Thyroid gland (tissue), 4 donors: ENCODE measurements around the gene PPM1N. TPM values are rescaled to one million over a fixed set of nuclear protein-coding genes. Genes with fewer than 3 reads are reported as not detected.

ENCODE experiments used
- DNase-seq, 2 donors: peaks; one replicate each; pipeline ENCODE4 v3.0.0-alpha.2; 2019
- H3K27ac ChIP-seq, 3 donors: fragments of 200-600 bp; sonication (generic); 1 replicate in 2 of 3; 2 replicates in 1 of 3; pipeline ENCODE4 v1.5.1; 2016 to 2019; ENCODE audit warnings: mild to moderate bottlenecking in 1 of 3, moderate library complexity in 1 of 3
- H3K27me3 ChIP-seq: fragments of 200-600 bp; sonication (generic); one replicate; pipeline ENCODE4 v1.5.1; 2019
- H3K36me3 ChIP-seq, 2 donors: fragments of 200-600 bp; sonication (generic); one replicate each; pipeline ENCODE4 v1.5.1; 2016 to 2019
- H3K4me1 ChIP-seq, 2 donors: fragments of 200-600 bp; sonication (generic); one replicate each; pipeline ENCODE4 v1.5.1; 2017 to 2019
- H3K4me3 ChIP-seq, 3 donors: fragments of 200-600 bp; sonication (generic); replicated peaks in 1 of 3; 1 replicate in 2 of 3; 2 replicates in 1 of 3; pipeline ENCODE4 v1.5.1; 2016; ENCODE audit warnings: mild to moderate bottlenecking in 1 of 3
- H3K9me3 ChIP-seq: fragments of 200-600 bp; sonication (generic); one replicate; pipeline ENCODE4 v1.5.1; 2017
- CTCF ChIP-seq, 6 experiments: fragments of 200-600 bp in 3 of 6; fragments of 450-650 bp in 3 of 6; sonication (generic) in 3 of 6; IDR thresholded peaks; one replicate each; pipeline ENCODE4 v1.5.1; 2016 to 2019; ENCODE audit warnings: antibody characterized with exemption in 6 of 6, mild to moderate bottlenecking in 2 of 6, inconsistent platforms in 1 of 6, moderate library complexity in 1 of 6
- POLR2A ChIP-seq, 2 donors: fragments of 450-650 bp; IDR thresholded peaks; one replicate each; pipeline ENCODE4 v1.6.1; 2017; ENCODE audit warnings: antibody characterized with exemption in 2 of 2, mild to moderate bottlenecking in 2 of 2, moderate library complexity in 1 of 2
- WGBS, 2 donors: methylation state at CpG; one replicate each; pipeline ENCODE4 v1.1.5; 2017; 5-methylcytosine and 5-hydroxymethylcytosine counted together
- intact Hi-C: fragments of 100-400 bp; cut with DNase I; formaldehyde crosslinking; loops from one replicate; pipeline ENCODE4 v1.15.1; 2023
- total RNA-seq, 4 donors: library from RNA; depleted of rRNA; stranded (reverse); fragments of >200 nt; gene quantifications; one replicate each; pipeline ENCODE4 v1.2.3, GENCODE V29; 2016

The PPM1N gene
- total RNA-seq, 4 donors from 2014 or later, result 0.73 to 1.1 TPM; not detected in 2

DNA sequence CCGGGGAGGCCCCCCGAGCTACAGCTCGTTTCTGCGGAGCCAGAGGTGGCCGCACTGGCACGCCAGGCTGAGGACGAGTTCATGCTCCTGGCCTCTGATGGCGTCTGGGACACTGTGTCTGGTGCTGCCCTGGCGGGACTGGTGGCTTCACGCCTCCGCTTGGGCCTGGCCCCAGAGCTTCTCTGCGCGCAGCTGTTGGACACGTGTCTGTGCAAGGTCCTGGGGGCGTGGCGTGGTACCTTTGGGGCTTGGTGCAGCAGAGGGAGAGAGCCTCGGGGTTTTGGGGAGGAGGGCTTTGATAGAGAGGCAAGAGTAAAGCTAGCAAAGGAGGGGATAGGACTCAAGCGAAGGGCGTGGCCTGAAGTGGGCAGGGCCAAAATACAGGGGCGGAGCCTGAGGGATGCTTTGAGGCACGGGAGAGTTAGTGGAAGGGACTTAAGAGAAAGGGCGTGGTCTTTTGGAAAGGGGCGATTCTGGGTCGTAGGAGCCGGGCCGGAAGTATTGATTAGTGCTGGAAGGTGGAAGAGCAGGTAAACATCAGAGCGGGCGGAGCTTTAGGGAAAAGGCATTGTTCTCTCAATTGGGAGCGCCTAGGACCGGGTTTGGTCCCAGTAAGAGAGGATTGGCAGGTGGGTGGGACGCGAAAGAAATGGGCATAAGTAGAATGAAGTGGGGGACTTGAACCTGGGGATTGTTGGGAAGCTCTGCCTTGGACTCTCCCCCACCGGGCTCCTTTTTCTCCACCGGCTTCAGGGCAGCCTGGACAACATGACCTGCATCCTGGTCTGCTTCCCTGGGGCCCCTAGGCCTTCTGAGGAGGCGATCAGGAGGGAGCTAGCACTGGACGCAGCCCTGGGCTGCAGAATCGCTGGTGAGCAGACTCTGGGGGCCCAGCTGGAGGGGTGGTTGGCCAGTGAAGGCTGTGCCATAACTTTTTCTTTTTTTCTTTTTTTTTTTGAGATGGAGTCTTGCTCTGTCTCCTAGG lies 1.2 kb downstream of the PPM1N start:
- H3K27ac ChIP-seq, result no peak overlapping the region
- no peak overlapping the region for H3K4me3 ChIP-seq
- H3K4me1 ChIP-seq, result peaks cover 16 to 31% of the 10 kb centered on the region in 2 donors
- H3K27me3 ChIP-seq, result peaks cover 10% of the 10 kb centered on the region
- H3K9me3 ChIP-seq, result no peaks in the 10 kb centered on the region
- no peak for TF ChIP-seq POLR2A (IDR thresholded peaks at IDR 0.05)
- no peak for TF ChIP-seq CTCF (IDR thresholded peaks at IDR 0.05)
- 9 to 10% methylated on average over 27 to 28 of the region's 37 CpGs for WGBS, 2 donors
- intact Hi-C loops, result no loop called here
- no peaks in the 10 kb centered on the region for H3K36me3 ChIP-seq
- DNase-seq, result peak in 1 of 2 donors; percentile 25

- intact Hi-C loops, result no loop called here
- peaks cover 10% of the 10 kb centered on the region for H3K27me3 ChIP-seq
- no peak overlapping the region for H3K27ac ChIP-seq
- H3K9me3 ChIP-seq, result no peaks in the 10 kb centered on the region
- no peaks in the 10 kb centered on the region for H3K36me3 ChIP-seq
- no peak for DNase-seq
- no peak overlapping the region for H3K4me3 ChIP-seq
- TF ChIP-seq POLR2A (IDR thresholded peaks at IDR 0.05) (no peak), CTCF (IDR thresholded peaks at IDR 0.05) (no peak)
- WGBS, 2 donors, result 78 to 90% methylated on average over 8 of the region's 8 CpGs
- H3K4me1 ChIP-seq, result peaks cover 15 to 31% of the 10 kb centered on the region in 2 donors
Observed at GRCh38 chr19:45500918-45501729, 2.9 kb downstream of the PPM1N start.

DNA sequence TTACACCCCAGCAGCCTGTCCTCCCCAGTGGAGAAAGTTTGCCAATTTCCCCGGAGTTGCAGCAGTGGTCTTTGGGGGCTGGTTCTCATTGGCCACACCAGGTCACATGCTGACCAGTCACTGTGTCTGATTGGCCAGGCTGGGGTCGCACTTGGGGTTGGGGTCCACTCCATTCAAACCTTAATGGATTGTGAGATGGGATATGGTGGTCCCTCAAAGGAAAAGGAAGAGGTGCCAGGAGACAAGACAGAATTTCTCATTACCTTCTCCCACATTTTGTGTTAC lies 3.4 kb downstream of the PPM1N start:
- intact Hi-C loops, result no loop called here
- WGBS, 2 donors, result 67 to 72% methylated on average over 2 of the region's 2 CpGs
- no peaks in the 10 kb centered on the region for H3K9me3 ChIP-seq
- no peak for TF ChIP-seq CTCF (IDR thresholded peaks at IDR 0.05)
- no peak for TF ChIP-seq POLR2A (IDR thresholded peaks at IDR 0.05)
- no peak overlapping the region for H3K27ac ChIP-seq
- H3K4me3 ChIP-seq, result no peak overlapping the region
- H3K27me3 ChIP-seq, result peaks cover 10% of the 10 kb centered on the region
- H3K4me1 ChIP-seq, result peaks cover 12 to 28% of the 10 kb centered on the region in 2 donors
- no peaks in the 10 kb centered on the region for H3K36me3 ChIP-seq
- no peak for DNase-seq

GRCh38 chr19:45502111-45502510 lies 3.9 kb downstream of the PPM1N start:
- no peak overlapping the region for H3K27ac ChIP-seq
- no peaks in the 10 kb centered on the region for H3K36me3 ChIP-seq
- DNase-seq, result no peak
- TF ChIP-seq CTCF (IDR thresholded peaks at IDR 0.05) (no peak), POLR2A (IDR thresholded peaks at IDR 0.05) (no peak)
- WGBS, 2 donors, result 80 to 82% methylated on average over 5 of the region's 5 CpGs
- intact Hi-C loops, result no loop called here
- no peaks in the 10 kb centered on the region for H3K9me3 ChIP-seq
- H3K27me3 ChIP-seq, result peaks cover 10% of the 10 kb centered on the region
- no peak overlapping the region for H3K4me3 ChIP-seq
- H3K4me1 ChIP-seq, result peaks cover 11 to 26% of the 10 kb centered on the region in 2 donors
